H1 (cell line): Measurements from ENCODE around the gene APC2. TPM values are rescaled to one million over a fixed set of nuclear protein-coding genes. Genes with fewer than 3 reads are reported as not detected.

Experiments used
- CTCF ChIA-PET: fragments of 300-600 bp; sonication (Branson Sonifier 250); formaldehyde crosslinking; loops from one replicate; lab custom pipeline; 2021; ENCODE audit not compliant: partially characterized antibody; lab: Charles Lee
- POLR2A ChIA-PET: fragments of 300-600 bp; sonication (Branson Sonifier 250); formaldehyde crosslinking; loops from one replicate; lab custom pipeline; 2021; ENCODE audit warnings: inconsistent platforms; ENCODE audit not compliant: partially characterized antibody; lab: Charles Lee
- DNase-seq, 2 experiments: peaks; one replicate each; pipeline versions ENCODE4 v3.0.0 to v3.0.0-alpha.2; 2010 to 2022; ENCODE audit warnings: low spot score in 2 of 2, low read depth in 1 of 2, mixed read lengths in 1 of 2
- FAIRE-seq: peaks from 2 replicates; lab custom pipeline; 2011; peaks lifted over from hg19 to GRCh38; lab: Jason Lieb, UNC
- H2AFZ ChIP-seq: 2 replicates; pipeline ENCODE4 v1.8.1; 2012; ENCODE audit warnings: low read length, inconsistent platforms
- H2AK5ac ChIP-seq: 2 replicates; pipeline ENCODE4 v1.6.1; 2013; ENCODE audit warnings: low read depth, low read length
- H2BK120ac ChIP-seq: replicated peaks from 2 replicates; pipeline ENCODE3; 2013; ENCODE audit warnings: low read depth, low read length, inconsistent platforms
- H2BK12ac ChIP-seq: 2 replicates; pipeline ENCODE4 v1.6.1; 2013; ENCODE audit warnings: low read depth, low read length
- H2BK15ac ChIP-seq: 2 replicates; pipeline ENCODE4 v1.6.1; 2013; ENCODE audit warnings: low read length
- H2BK20ac ChIP-seq: 2 replicates; pipeline ENCODE4 v1.6.1; 2013; ENCODE audit warnings: low read length
- H2BK5ac ChIP-seq: 2 replicates; pipeline ENCODE4 v1.6.1; 2013; ENCODE audit warnings: low read depth, low read length
- H3K14ac ChIP-seq: 2 replicates; pipeline ENCODE4 v1.6.1; 2013; ENCODE audit warnings: inconsistent platforms; ENCODE audit not compliant: insufficient read length
- H3K18ac ChIP-seq: 2 replicates; pipeline ENCODE4 v1.6.1; 2013; ENCODE audit warnings: low read length; ENCODE audit errors: extremely low read depth
- H3K23ac ChIP-seq: 2 replicates; pipeline ENCODE4 v1.6.1; 2013; ENCODE audit warnings: inconsistent platforms; ENCODE audit not compliant: insufficient read length
- H3K23me2 ChIP-seq: 2 replicates; pipeline ENCODE4 v1.6.1; 2013; ENCODE audit warnings: low read depth, low read length
- H3K27ac ChIP-seq: 2 replicates; pipeline ENCODE4 v1.6.1; 2011; ENCODE audit warnings: low read depth, low read length, inconsistent platforms
- H3K27me3 ChIP-seq, 4 experiments: replicated peaks in 1 of 4; 1 replicate in 1 of 4; 2 replicates in 3 of 4; pipeline versions ENCODE4 v1.6.1 to v1.8.1; 2011 to 2013; ENCODE audit warnings: low read length in 3 of 4, mild to moderate bottlenecking in 3 of 4, inconsistent platforms in 2 of 4, mixed read lengths in 2 of 4, moderate library complexity in 1 of 4; ENCODE audit not compliant: control insufficient read depth in 3 of 4, insufficient read depth in 3 of 4; ENCODE audit errors: extremely low read depth in 1 of 4
- H3K36me3 ChIP-seq, 4 experiments: 2 replicates each; pipeline versions ENCODE4 v1.6.1 to v1.8.1; 2011 to 2013; ENCODE audit warnings: mild to moderate bottlenecking in 4 of 4, low read length in 3 of 4, moderate library complexity in 2 of 4, control low read depth in 1 of 4, inconsistent platforms in 1 of 4; ENCODE audit not compliant: insufficient read depth in 4 of 4, control insufficient read depth in 2 of 4
- H3K4ac ChIP-seq: replicated peaks from 2 replicates; pipeline ENCODE3; 2013; ENCODE audit warnings: low read length, low read depth, mixed read lengths, inconsistent platforms; ENCODE audit not compliant: insufficient read length
- H3K4me1 ChIP-seq, 4 experiments: replicated peaks in 1 of 4; 1 replicate in 1 of 4; 2 replicates in 3 of 4; pipeline versions ENCODE4 v1.6.1 to v1.8.1; 2011 to 2013; ENCODE audit warnings: low read length in 3 of 4, inconsistent platforms in 2 of 4, mixed read lengths in 1 of 4; ENCODE audit not compliant: insufficient read depth in 4 of 4, control insufficient read depth in 3 of 4
- H3K4me2 ChIP-seq, 2 experiments: 2 replicates each; pipeline versions ENCODE4 v1.6.1 to v1.8.1; 2011 to 2013; ENCODE audit warnings: low read depth in 2 of 2, low read length in 2 of 2, control low read depth in 1 of 2, inconsistent platforms in 1 of 2, mild to moderate bottlenecking in 1 of 2; ENCODE audit not compliant: insufficient read depth in 1 of 2
- H3K4me3 ChIP-seq, 4 experiments: fragments of 200-600, 300-600 bp in 1 of 4; sonication (generic), shearing (Covaris generic), sonication (Bioruptor Twin) in 1 of 4; 2 replicates each; pipeline versions ENCODE4 v1.5.1 to v1.8.1; 2011 to 2016; ENCODE audit warnings: low read length in 4 of 4, low read depth in 3 of 4, control low read depth in 2 of 4, inconsistent platforms in 2 of 4, mild to moderate bottlenecking in 2 of 4, mixed read lengths in 1 of 4, moderate library complexity in 1 of 4; ENCODE audit not compliant: insufficient read depth in 2 of 4; ENCODE audit errors: extremely low read depth in 1 of 4
- H3K56ac ChIP-seq: replicated peaks from 2 replicates; pipeline ENCODE3; 2013; ENCODE audit warnings: low read depth, mild to moderate bottlenecking, mixed read lengths, low read length, inconsistent platforms; ENCODE audit not compliant: insufficient read length
- H3K79me1 ChIP-seq: 2 replicates; pipeline ENCODE4 v1.6.1; 2013; ENCODE audit warnings: low read depth, low read length, control low read depth
- H3K79me2 ChIP-seq, 2 experiments: 2 replicates each; pipeline versions ENCODE4 v1.6.1 to v1.8.1; 2012 to 2013; ENCODE audit warnings: low read length in 2 of 2, mild to moderate bottlenecking in 2 of 2, inconsistent platforms in 1 of 2; ENCODE audit not compliant: insufficient read depth in 2 of 2, control insufficient read depth in 1 of 2
- H3K9ac ChIP-seq, 4 experiments: replicated peaks in 1 of 4; 1 replicate in 1 of 4; 2 replicates in 3 of 4; pipeline versions ENCODE4 v1.6.1 to v1.8.1; 2011 to 2013; ENCODE audit warnings: low read depth in 3 of 4, low read length in 3 of 4, control low read depth in 2 of 4, mild to moderate bottlenecking in 2 of 4, moderate library complexity in 2 of 4, inconsistent platforms in 1 of 4; ENCODE audit errors: extremely low read depth in 1 of 4
- H3K9me3 ChIP-seq, 2 experiments: 2 replicates each; pipeline versions ENCODE4 v1.6.1 to v1.8.1; 2012 to 2013; ENCODE audit warnings: mild to moderate bottlenecking in 2 of 2, moderate library complexity in 2 of 2, control low read depth in 1 of 2, inconsistent platforms in 1 of 2, low read depth in 1 of 2, low read length in 1 of 2, mixed read lengths in 1 of 2; ENCODE audit not compliant: insufficient read depth in 2 of 2
- H4K20me1 ChIP-seq, 2 experiments: replicated peaks in 1 of 2; 2 replicates each; pipeline versions ENCODE3 to v1.8.1; 2011 to 2013; ENCODE audit warnings: inconsistent platforms in 2 of 2, low read length in 2 of 2, mild to moderate bottlenecking in 1 of 2; ENCODE audit not compliant: insufficient read depth in 2 of 2, control insufficient read depth in 1 of 2
- H4K5ac ChIP-seq: 2 replicates; pipeline ENCODE4 v1.6.1; 2013; ENCODE audit warnings: low read length, low read depth, mixed read lengths, inconsistent platforms; ENCODE audit not compliant: insufficient read length
- H4K8ac ChIP-seq: 2 replicates; pipeline ENCODE4 v1.8.0; 2013; ENCODE audit warnings: mild to moderate bottlenecking, moderate library complexity, low read length, inconsistent platforms; ENCODE audit not compliant: insufficient read depth; ENCODE audit errors: extremely low read depth
- H4K91ac ChIP-seq: replicated peaks from 2 replicates; pipeline ENCODE3; 2013; ENCODE audit warnings: low read length, mixed read lengths, inconsistent platforms; ENCODE audit not compliant: insufficient read length
- ATF2 ChIP-seq: IDR thresholded peaks from 2 replicates; pipeline ENCODE4 v1.6.1; 2012; ENCODE audit warnings: low read length, inconsistent platforms
- BCL11A ChIP-seq, 2 experiments: IDR thresholded peaks; one replicate each; pipeline ENCODE4 v1.6.1; 2011; ENCODE audit warnings: low read depth in 2 of 2, low read length in 2 of 2, mild to moderate bottlenecking in 2 of 2
- BRCA1 ChIP-seq: IDR thresholded peaks from 2 replicates; pipeline ENCODE4 v1.6.1; 2012; ENCODE audit warnings: low read depth, low read length, improper control_type of control experiment
- MAX ChIP-seq: IDR thresholded peaks from 2 replicates; pipeline ENCODE4 v1.6.1; 2012; ENCODE audit warnings: inconsistent platforms
- NRF1 ChIP-seq: IDR thresholded peaks from 2 replicates; pipeline ENCODE4 v1.6.1; 2011; ENCODE audit warnings: mild to moderate bottlenecking, low read depth, low read length, improper control_type of control experiment
- POLR2AphosphoS5 ChIP-seq: IDR thresholded peaks from 2 replicates; pipeline ENCODE4 v1.6.1; 2011; ENCODE audit warnings: low read depth, low read length
- TCF12 ChIP-seq: IDR thresholded peaks from 2 replicates; pipeline ENCODE4 v1.6.1; 2011; ENCODE audit warnings: low read depth, mild to moderate bottlenecking, low read length
- USF2 ChIP-seq: IDR thresholded peaks from 2 replicates; pipeline ENCODE4 v1.6.1; 2011; ENCODE audit warnings: low read length, improper control_type of control experiment
- WGBS, 2 experiments: shearing (Covaris generic) in 1 of 2; methylation state at CpG; one replicate each; pipeline versions ENCODE4 v1.1.6 to v1.1.7; 2013 to 2015; ENCODE audit warnings: low lambda C conversion rate in 2 of 2, mixed read lengths in 2 of 2, inconsistent platforms in 1 of 2, low coverage in 1 of 2, missing lambda C conversion rate in 1 of 2; ENCODE audit not compliant: insufficient replicate concordance in 2 of 2, insufficient coverage in 1 of 2, insufficient read length in 1 of 2; ENCODE audit errors: extremely low coverage in 1 of 2, missing lambda C conversion rate in 1 of 2; 5-methylcytosine and 5-hydroxymethylcytosine counted together
- polyA plus RNA-seq, 7 experiments: library from polyadenylated mRNA; depleted of rRNA in 3 of 7; stranded (reverse) in 5 of 7; unstranded in 2 of 7; fragments of >200 nt in 5 of 7; fragments of 200-250 nt in 2 of 7; gene quantifications; 1 replicate in 5 of 7; 2 replicates in 1 of 7; 4 replicates in 1 of 7; pipeline versions ENCODE4 v1.2.1 to v1.2.3, GENCODE V29; 2011 to 2013; ENCODE audit warnings: missing spikeins in 2 of 7, mixed read lengths in 2 of 7
- total RNA-seq: library from RNA; stranded (reverse); fragmentation: NEBNext Ultra II Directional; extraction: Animal tissue kit (Norgen Biotek cat#: 25700); gene quantifications from 2 replicates; pipeline ENCODE4 v1.2.1, GENCODE V29; 2021

APC2 gene
- total and polyA plus RNA-seq, 2 of the 8 experiments (the other 6 are each of a cell fraction or from before 2014, with no cell fraction given) = 1.3 to 4.1 TPM

- Histone ChIP-seq H3K27ac (peak within 1 kb of the TSS; percentile 58; the same call in 1 of the 2 replicates), H2BK5ac (peak within 1 kb of the TSS; percentile 66; the same call in 1 of the 2 replicates)
- POLR2A ChIA-PET = interaction anchor here (0.6 to 1.9 kb wide), 7 partner anchors 11 to 123 kb away, joined by 3 to 8 read pairs (median 4); no protein-coding TSS in a partner anchor
- TF ChIP-seq MAX (peak; percentile 50), NRF1 (no peak), ATF2 (no peak), POLR2AphosphoS5 (peak; percentile 29; the same call in 1 of the 2 replicates), USF2 (no peak), BRCA1 (no peak), TCF12 (no peak), BCL11A (IDR thresholded peaks at IDR 0.05; ENCODE audit: low read depth in 2 of 2, low read length in 2 of 2) (no peak)
These were observed 41.4 kb downstream of the APC2 start, which contains the start of gene REEP6 for GRCh38 chr19:1491114-1491848. Gene REEP6, plus strand, starts transcription at chr19:1491181. Its CDS starts 89 bp downstream, at chr19:1491270.

More at GRCh38 chr19:1491114-1491848, 41.4 kb downstream of the APC2 start, which contains the start of gene REEP6:
- Histone ChIP-seq H3K36me3 (no peaks in the 10 kb centered on the region), H3K27me3 (peaks cover 3 to 17% (median 9%) of the 10 kb centered on the region in 4 experiments; a peak in 6 of 7 replicates), H3K18ac (peak within 1 kb of the TSS; percentile 62), H3K4me2 (peak within 1 kb of the TSS; percentile 66 to 89), H3K9me3 (no peaks in the 10 kb centered on the region), H3K9ac (peak within 1 kb of the TSS; percentile 5 to 69 (median 47); a peak in 5 of 7 replicates), H4K91ac (peak within 1 kb of the TSS; percentile 40), H4K8ac (peak within 1 kb of the TSS; percentile 73), H3K4ac (peak within 1 kb of the TSS; percentile 85), H3K79me1 (no peaks in the 10 kb centered on the region), H3K23me2 (peaks cover 7% of the 10 kb centered on the region; the same call in 1 of the 2 replicates), H3K56ac (peak within 1 kb of the TSS; percentile 36), H2AK5ac (no peak within 1 kb of the TSS), H2BK12ac (0 out of 2 replicates have a peak within 1 kb of the TSS, but pooled peaks have one; percentile 44), H3K4me3 (peak within 1 kb of the TSS; percentile 52 to 80 (median 74)), H4K20me1 (peaks cover 0 to 3% of the 10 kb centered on the region in 2 experiments), H3K14ac (no peak within 1 kb of the TSS), H4K5ac (peak within 1 kb of the TSS; percentile 86), H3K4me1 (peaks cover 0 to 5% (median 2%) of the 10 kb centered on the region in 4 experiments; a peak in 4 of 7 replicates), H3K79me2 (no peaks in the 10 kb centered on the region), H2AFZ (peak within 1 kb of the TSS; percentile 96; the same call in 1 of the 2 replicates), H3K23ac (no peak within 1 kb of the TSS), H2BK20ac (no peak within 1 kb of the TSS), H2BK15ac (no peak within 1 kb of the TSS), H2BK120ac (no peak within 1 kb of the TSS)
- 8% methylated on average over 31 of the region's 73 CpGs; no CpG with 5 or more reads in 1 of the 2 experiments for WGBS, 2 experiments
- no peak for DNase-seq
- no peak for FAIRE-seq
- CTCF ChIA-PET = interaction anchor here (0.6 to 1.3 kb wide), 4 partner anchors 13 to 730 kb away, joined by 4 to 7 read pairs (median 4); no protein-coding TSS in a partner anchor
